ENCODE results near the gene CLGN. TPM values are rescaled to one million over a fixed set of nuclear protein-coding genes. Genes with fewer than 3 reads are reported as not detected.

Gene CLGN
- total and polyA plus RNA-seq, 2 of the 13 experiments (the other 11 are each of a cell fraction or from before 2014, with no cell fraction given), result 7.2 to 17.0 TPM

DNA sequence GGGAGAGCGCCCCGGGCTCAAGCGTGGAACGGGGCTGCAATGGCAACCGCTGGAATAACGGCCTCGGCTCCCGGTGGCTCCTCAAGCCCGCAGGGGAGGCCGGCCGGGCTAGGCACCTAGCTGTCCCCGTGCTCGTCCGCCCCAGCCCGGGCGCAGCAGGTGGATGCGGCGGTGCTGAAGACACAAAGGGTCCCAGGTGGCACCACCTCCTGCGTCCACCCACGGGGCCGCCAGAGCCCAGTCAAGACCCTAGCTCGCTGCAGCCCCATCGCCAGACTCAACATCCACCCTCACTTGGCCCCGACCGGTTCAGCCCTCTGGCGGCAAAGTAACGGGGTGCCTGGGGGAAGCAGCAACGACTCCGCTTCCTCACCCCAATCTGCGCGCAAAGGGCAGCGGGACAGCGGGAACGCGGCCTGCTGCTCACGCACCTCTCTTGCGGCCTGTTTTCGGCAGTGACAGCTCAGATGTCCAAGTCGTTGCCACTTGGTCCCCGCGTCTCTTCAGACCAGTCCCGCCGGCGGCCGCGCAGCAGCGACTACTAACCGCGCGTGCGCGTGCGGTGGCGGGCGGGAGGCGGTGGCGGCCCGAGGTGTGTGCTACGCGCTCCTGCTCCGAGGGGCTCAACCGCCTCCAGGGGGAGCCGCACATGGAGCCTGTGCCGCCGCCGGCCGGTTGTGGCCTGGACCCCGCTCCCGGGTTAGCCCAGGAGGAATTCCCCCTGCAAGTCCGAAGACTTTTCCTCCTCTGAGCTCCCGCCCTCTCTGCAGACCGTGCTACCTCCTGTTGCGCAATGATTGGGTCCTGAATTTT, at the start of gene CLGN (continued):
- TF ChIP-seq, protein P1, sequence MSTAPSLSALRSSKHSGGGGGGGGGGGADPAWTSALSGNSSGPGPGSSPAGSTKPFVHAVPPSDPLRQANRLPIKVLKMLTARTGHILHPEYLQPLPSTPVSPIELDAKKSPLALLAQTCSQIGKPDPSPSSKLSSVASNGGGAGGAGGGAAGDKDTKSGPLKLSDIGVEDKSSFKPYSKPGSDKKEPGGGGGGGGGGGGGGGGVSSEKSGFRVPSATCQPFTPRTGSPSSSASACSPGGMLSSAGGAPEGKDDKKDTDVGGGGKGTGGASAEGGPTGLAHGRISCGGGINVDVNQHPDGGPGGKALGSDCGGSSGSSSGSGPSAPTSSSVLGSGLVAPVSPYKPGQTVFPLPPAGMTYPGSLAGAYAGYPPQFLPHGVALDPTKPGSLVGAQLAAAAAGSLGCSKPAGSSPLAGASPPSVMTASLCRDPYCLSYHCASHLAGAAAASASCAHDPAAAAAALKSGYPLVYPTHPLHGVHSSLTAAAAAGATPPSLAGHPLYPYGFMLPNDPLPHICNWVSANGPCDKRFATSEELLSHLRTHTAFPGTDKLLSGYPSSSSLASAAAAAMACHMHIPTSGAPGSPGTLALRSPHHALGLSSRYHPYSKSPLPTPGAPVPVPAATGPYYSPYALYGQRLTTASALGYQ (CRISPR knock-in tag; IDR thresholded peaks at IDR 0.05), result 0 out of 2 replicates have a peak, but pooled peaks have one; percentile 54
- TF ChIP-seq ZBTB8A (CRISPR knock-in tag; IDR thresholded peaks at IDR 0.05; ENCODE audit: borderline replicate concordance, low read depth) (no peak), CCDC6 (CRISPR knock-in tag; IDR thresholded peaks at IDR 0.05) (peak; percentile 12; the same call in 1 of the 2 replicates), SAP130 (CRISPR knock-in tag; IDR thresholded peaks at IDR 0.05; ENCODE audit: low read depth) (peak; percentile 55; the same call in 1 of the 2 replicates), MXD4 (CRISPR knock-in tag; IDR thresholded peaks at IDR 0.05) (no peak; the same call in 1 of the 2 replicates), HOXA5 (CRISPR knock-in tag; IDR thresholded peaks at IDR 0.05) (peak; percentile 26; the same call in 1 of the 2 replicates), ZNF891 (CRISPR knock-in tag; IDR thresholded peaks at IDR 0.05) (peak; percentile 94), TAF1 (CRISPR knock-in tag; IDR thresholded peaks at IDR 0.05) (peak; percentile 79), THAP9 (CRISPR knock-in tag; IDR thresholded peaks at IDR 0.05; ENCODE audit: borderline replicate concordance) (peak; percentile 66; the same call in 1 of the 2 replicates), CBX1 (IDR thresholded peaks at IDR 0.05; ENCODE audit: low read depth) (peak; percentile 58), MEIS1 (CRISPR knock-in tag; IDR thresholded peaks at IDR 0.05; ENCODE audit: borderline replicate concordance) (peak; percentile 41; the same call in 1 of the 2 replicates), RAD51 (IDR thresholded peaks at IDR 0.05; ENCODE audit: borderline replicate concordance) (no peak), ATF7 (IDR thresholded peaks at IDR 0.05) (no peak), ATF7 (CRISPR knock-in tag; IDR thresholded peaks at IDR 0.05) (no peak; the same call in 1 of the 2 replicates), ZNF839 (CRISPR knock-in tag; IDR thresholded peaks at IDR 0.05; ENCODE audit: borderline replicate concordance) (0 out of 2 replicates have a peak, but pooled peaks have one; percentile 39), ZNF703 (CRISPR knock-in tag; IDR thresholded peaks at IDR 0.05; ENCODE audit: borderline replicate concordance) (peak; percentile 92; the same call in 1 of the 2 replicates), SP2 (CRISPR knock-in tag; IDR thresholded peaks at IDR 0.05) (no peak), MZF1 (CRISPR knock-in tag; IDR thresholded peaks at IDR 0.05; ENCODE audit: borderline replicate concordance) (no peak)
- TF ChIP-seq, protein P2, sequence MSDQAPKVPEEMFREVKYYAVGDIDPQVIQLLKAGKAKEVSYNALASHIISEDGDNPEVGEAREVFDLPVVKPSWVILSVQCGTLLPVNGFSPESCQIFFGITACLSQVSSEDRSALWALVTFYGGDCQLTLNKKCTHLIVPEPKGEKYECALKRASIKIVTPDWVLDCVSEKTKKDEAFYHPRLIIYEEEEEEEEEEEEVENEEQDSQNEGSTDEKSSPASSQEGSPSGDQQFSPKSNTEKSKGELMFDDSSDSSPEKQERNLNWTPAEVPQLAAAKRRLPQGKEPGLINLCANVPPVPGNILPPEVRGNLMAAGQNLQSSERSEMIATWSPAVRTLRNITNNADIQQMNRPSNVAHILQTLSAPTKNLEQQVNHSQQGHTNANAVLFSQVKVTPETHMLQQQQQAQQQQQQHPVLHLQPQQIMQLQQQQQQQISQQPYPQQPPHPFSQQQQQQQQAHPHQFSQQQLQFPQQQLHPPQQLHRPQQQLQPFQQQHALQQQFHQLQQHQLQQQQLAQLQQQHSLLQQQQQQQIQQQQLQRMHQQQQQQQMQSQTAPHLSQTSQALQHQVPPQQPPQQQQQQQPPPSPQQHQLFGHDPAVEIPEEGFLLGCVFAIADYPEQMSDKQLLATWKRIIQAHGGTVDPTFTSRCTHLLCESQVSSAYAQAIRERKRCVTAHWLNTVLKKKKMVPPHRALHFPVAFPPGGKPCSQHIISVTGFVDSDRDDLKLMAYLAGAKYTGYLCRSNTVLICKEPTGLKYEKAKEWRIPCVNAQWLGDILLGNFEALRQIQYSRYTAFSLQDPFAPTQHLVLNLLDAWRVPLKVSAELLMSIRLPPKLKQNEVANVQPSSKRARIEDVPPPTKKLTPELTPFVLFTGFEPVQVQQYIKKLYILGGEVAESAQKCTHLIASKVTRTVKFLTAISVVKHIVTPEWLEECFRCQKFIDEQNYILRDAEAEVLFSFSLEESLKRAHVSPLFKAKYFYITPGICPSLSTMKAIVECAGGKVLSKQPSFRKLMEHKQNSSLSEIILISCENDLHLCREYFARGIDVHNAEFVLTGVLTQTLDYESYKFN (CRISPR knock-in tag; conservative IDR thresholded peaks at IDR 0.05), result no peak; the same call in 1 of the 2 replicates
- TF ChIP-seq, protein P3, sequence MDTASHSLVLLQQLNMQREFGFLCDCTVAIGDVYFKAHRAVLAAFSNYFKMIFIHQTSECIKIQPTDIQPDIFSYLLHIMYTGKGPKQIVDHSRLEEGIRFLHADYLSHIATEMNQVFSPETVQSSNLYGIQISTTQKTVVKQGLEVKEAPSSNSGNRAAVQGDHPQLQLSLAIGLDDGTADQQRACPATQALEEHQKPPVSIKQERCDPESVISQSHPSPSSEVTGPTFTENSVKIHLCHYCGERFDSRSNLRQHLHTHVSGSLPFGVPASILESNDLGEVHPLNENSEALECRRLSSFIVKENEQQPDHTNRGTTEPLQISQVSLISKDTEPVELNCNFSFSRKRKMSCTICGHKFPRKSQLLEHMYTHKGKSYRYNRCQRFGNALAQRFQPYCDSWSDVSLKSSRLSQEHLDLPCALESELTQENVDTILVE (CRISPR knock-in tag; IDR thresholded peaks at IDR 0.05), result no peak; the same call in 1 of the 2 replicates
